Gastrocnemius medialis (tissue), 4 donors: Measurements from ENCODE around the gene CFP. TPM values are rescaled to one million over a fixed set of nuclear protein-coding genes. Genes with fewer than 3 reads are reported as not detected.

ENCODE experiments used
- ATAC-seq, 2 donors: fragments of 150-250 bp; one replicate each; pipeline ENCODE4 v1.9.1; 2016
- DNase-seq, 2 donors: peaks; one replicate each; pipeline ENCODE4 v3.0.0-alpha.2; 2019
- H3K27ac ChIP-seq, 4 donors: fragments of 200-600 bp; sonication (generic); 1 replicate in 1 of 4; 2 replicates in 3 of 4; pipeline ENCODE4 v1.5.1; 2016 to 2018; ENCODE audit warnings: mild to moderate bottlenecking in 2 of 4, moderate library complexity in 1 of 4
- H3K27me3 ChIP-seq, 3 donors: fragments of 200-600 bp; sonication (generic) in 2 of 3; 1 replicate in 1 of 3; 2 replicates in 2 of 3; pipeline versions ENCODE4 v1.5.1 to v1.6.0; 2016 to 2019; ENCODE audit warnings: mild to moderate bottlenecking in 1 of 3, moderate library complexity in 1 of 3
- H3K36me3 ChIP-seq, 2 donors: fragments of 200-600 bp; sonication (generic) in 1 of 2; one replicate each; pipeline ENCODE4 v1.5.1; 2017 to 2018
- H3K4me1 ChIP-seq, 2 donors: fragments of 200-600 bp; sonication (generic) in 1 of 2; one replicate each; pipeline ENCODE4 v1.5.1; 2016 to 2017; ENCODE audit warnings: mild to moderate bottlenecking in 2 of 2
- H3K4me3 ChIP-seq, 4 donors: fragments of 200-600 bp; sonication (generic) in 3 of 4; 1 replicate in 1 of 4; 2 replicates in 3 of 4; pipeline ENCODE4 v1.5.1; 2016 to 2019; ENCODE audit warnings: mild to moderate bottlenecking in 2 of 4
- H3K9me3 ChIP-seq, 3 donors: fragments of 200-600 bp; sonication (generic) in 2 of 3; 1 replicate in 1 of 3; 2 replicates in 2 of 3; pipeline ENCODE4 v1.5.1; 2016 to 2019
- CTCF ChIP-seq, 5 experiments: fragments of 450-650 bp in 3 of 5; fragments of 200-600 bp in 2 of 5; sonication (generic) in 2 of 5; IDR thresholded peaks in 4 of 5; conservative IDR thresholded peaks in 1 of 5; 1 replicate in 4 of 5; 2 replicates in 1 of 5; pipeline ENCODE4 v1.5.1; 2016 to 2019; ENCODE audit warnings: antibody characterized with exemption in 5 of 5, mild to moderate bottlenecking in 3 of 5, moderate library complexity in 3 of 5
- POLR2A ChIP-seq, 2 donors: fragments of 450-650 bp; IDR thresholded peaks; one replicate each; pipeline ENCODE4 v1.6.1; 2017; ENCODE audit warnings: antibody characterized with exemption in 2 of 2, mild to moderate bottlenecking in 2 of 2, moderate library complexity in 2 of 2
- in situ Hi-C, 4 donors: fragments of 200-750 bp; cut with MboI; loops; one replicate each; pipeline versions ENCODE4 v1.15.0 to v1.8.0; 2017; ENCODE audit warnings: low sequenced_read_pairs in 4 of 4
- intact Hi-C: fragments of 100-400 bp; cut with DNase I; formaldehyde crosslinking; loops from one replicate; pipeline ENCODE4 v1.15.1; 2023; ENCODE audit warnings: low total_unique reads
- microRNA-seq, 2 donors: library from miRNA; unstranded; fragments of <30 nt; microRNA quantifications; one replicate each; pipeline ENCODE4, GENCODE V29; 2016; ENCODE audit warnings: borderline replicate concordance in 2 of 2
- total RNA-seq, 4 donors: library from RNA; depleted of rRNA; stranded (reverse); fragments of >200 nt; gene quantifications; one replicate each; pipeline versions ENCODE4 v1.1.0 to v1.2.3, GENCODE V29; 2016

CFP gene
- total RNA-seq, 4 donors from 2014 or later, result 0.51 to 3.8 (median 3.3) TPM; not detected in 1

GRCh38 chrX:47574076-47574546 lies 55.6 kb downstream of the CFP start:
- Histone ChIP-seq H3K4me3 (peak overlapping the region in 2 of 4 donors; percentile 5 to 18), H3K27me3 (no peaks in the 10 kb centered on the region), H3K4me1 (no peaks in the 10 kb centered on the region), H3K9me3 (no peaks in the 10 kb centered on the region), H3K27ac (peak overlapping the region in 2 of 4 donors; percentile 39 to 50), H3K36me3 (peaks cover 0 to 18% of the 10 kb centered on the region in 2 donors)
- no peak for TF ChIP-seq CTCF (IDR thresholded peaks at IDR 0.05 in 4 of 5, conservative IDR thresholded peaks at IDR 0.05 in 1 of 5)
- TF ChIP-seq POLR2A (IDR thresholded peaks at IDR 0.05), result no peak
- intact Hi-C loops, result no loop called here
- ATAC-seq, result no peak
- DNase-seq, result no peak
- in situ Hi-C loops, result no loop called here

GRCh38 chrX:47573341-47574075 lies 56.2 kb downstream of the CFP start:
- Histone ChIP-seq H3K27me3 (no peaks in the 10 kb centered on the region), H3K36me3 (peaks cover 0 to 24% of the 10 kb centered on the region in 2 donors), H3K9me3 (no peaks in the 10 kb centered on the region), H3K4me1 (no peaks in the 10 kb centered on the region), H3K27ac (peak overlapping the region in 2 of 4 donors; percentile 39 to 50), H3K4me3 (peak overlapping the region in 2 of 4 donors; percentile 5 to 18)
- no peak for TF ChIP-seq POLR2A (IDR thresholded peaks at IDR 0.05)
- no peak for TF ChIP-seq CTCF (IDR thresholded peaks at IDR 0.05 in 4 of 5, conservative IDR thresholded peaks at IDR 0.05 in 1 of 5)
- intact Hi-C loops (no loop called here), in situ Hi-C loops (no loop called here)
- DNase-seq (no peak), ATAC-seq (peak in 1 of 2 donors; percentile 57)

Small RNAs within 50 kb of the gene (microRNA-seq; reads per million reads assigned to microRNA genes)
- 0 reads per million in 2 donors for gene MIR4769

Other genes with a start within 250 kb of the CFP start
- 10 to 100 TPM in 3 of 4 donors, 1 to 10 TPM in 1; 8.7 to 14.9 (median 11.7) TPM for gene ZNF41, start 146.7 kb downstream of the CFP start, total RNA-seq
- gene ARAF, start 68.7 kb downstream of the CFP start, total RNA-seq, result 10 to 100 TPM; 44.8 to 93.3 (median 66.7) TPM
- 10 to 100 TPM; 15.8 to 94.8 (median 47.1) TPM for gene TIMP1, start 47.5 kb downstream of the CFP start, total RNA-seq
- under 1 TPM in 2 of 4 donors, not detected in 2; 0.22 to 0.36 TPM for gene SYN1, start 10.1 kb downstream of the CFP start, total RNA-seq
- gene ELK1, start 20.6 kb upstream of the CFP start, total RNA-seq, result 10 to 100 TPM; 35.0 to 65.6 (median 58.8) TPM
- 100 to 1,000 TPM in 2 of 4 donors, 10 to 100 TPM in 2; 92.3 to 153 (median 109) TPM for gene UXT, start 29.2 kb upstream of the CFP start, total RNA-seq
- 1 to 10 TPM in 3 of 4 donors, under 1 TPM in 1; 1.00 to 4.3 (median 3.3) TPM for gene ZNF81, start 207.0 kb upstream of the CFP start, total RNA-seq